Right atrium auricular region (tissue), 2 donors: ENCODE measurements around the gene RITA1. TPM values are rescaled to one million over a fixed set of nuclear protein-coding genes. Genes with fewer than 3 reads are reported as not detected.

Experiments used
- DNase-seq: peaks from one replicate; pipeline ENCODE4 v3.0.0-alpha.2; 2019; ENCODE audit warnings: low spot score
- H3K27ac ChIP-seq, 2 donors: fragments of 200-600 bp; sonication (generic); 1 replicate in 1 of 2; 2 replicates in 1 of 2; pipeline ENCODE4 v1.5.1; 2016 to 2019
- H3K27me3 ChIP-seq, 2 donors: fragments of 200-600 bp; sonication (generic); one replicate each; pipeline versions ENCODE4 v1.5.1 to v1.6.0; 2017 to 2019
- H3K36me3 ChIP-seq: fragments of 200-600 bp; sonication (generic); one replicate; pipeline ENCODE4 v1.5.1; 2016
- H3K4me1 ChIP-seq, 2 donors: fragments of 200-600 bp; sonication (generic); one replicate each; pipeline versions ENCODE4 v1.5.1 to v1.6.0; 2017 to 2019
- H3K4me3 ChIP-seq, 2 donors: fragments of 200-600 bp; sonication (generic); 1 replicate in 1 of 2; 2 replicates in 1 of 2; pipeline ENCODE4 v1.5.1; 2017 to 2019; ENCODE audit warnings: mild to moderate bottlenecking in 1 of 2, moderate library complexity in 1 of 2
- H3K9me3 ChIP-seq, 2 donors: fragments of 200-600 bp; sonication (generic); one replicate each; pipeline ENCODE4 v1.5.1; 2019
- total RNA-seq, 2 donors: library from RNA; depleted of rRNA; stranded (reverse); fragments of >200 nt; gene quantifications; one replicate each; pipeline ENCODE4 v1.1.0, GENCODE V29; 2016
- TF ChIP-seq, protein P1 (sequence below), 2 donors: fragments of 200-600 bp; sonication (generic); IDR thresholded peaks; one replicate each; pipeline ENCODE4 v1.5.1; 2019; ENCODE audit warnings: antibody characterized with exemption in 2 of 2

The RITA1 gene
- total RNA-seq, 2 donors from 2014 or later, result 18.2 to 25.4 TPM

DNA sequence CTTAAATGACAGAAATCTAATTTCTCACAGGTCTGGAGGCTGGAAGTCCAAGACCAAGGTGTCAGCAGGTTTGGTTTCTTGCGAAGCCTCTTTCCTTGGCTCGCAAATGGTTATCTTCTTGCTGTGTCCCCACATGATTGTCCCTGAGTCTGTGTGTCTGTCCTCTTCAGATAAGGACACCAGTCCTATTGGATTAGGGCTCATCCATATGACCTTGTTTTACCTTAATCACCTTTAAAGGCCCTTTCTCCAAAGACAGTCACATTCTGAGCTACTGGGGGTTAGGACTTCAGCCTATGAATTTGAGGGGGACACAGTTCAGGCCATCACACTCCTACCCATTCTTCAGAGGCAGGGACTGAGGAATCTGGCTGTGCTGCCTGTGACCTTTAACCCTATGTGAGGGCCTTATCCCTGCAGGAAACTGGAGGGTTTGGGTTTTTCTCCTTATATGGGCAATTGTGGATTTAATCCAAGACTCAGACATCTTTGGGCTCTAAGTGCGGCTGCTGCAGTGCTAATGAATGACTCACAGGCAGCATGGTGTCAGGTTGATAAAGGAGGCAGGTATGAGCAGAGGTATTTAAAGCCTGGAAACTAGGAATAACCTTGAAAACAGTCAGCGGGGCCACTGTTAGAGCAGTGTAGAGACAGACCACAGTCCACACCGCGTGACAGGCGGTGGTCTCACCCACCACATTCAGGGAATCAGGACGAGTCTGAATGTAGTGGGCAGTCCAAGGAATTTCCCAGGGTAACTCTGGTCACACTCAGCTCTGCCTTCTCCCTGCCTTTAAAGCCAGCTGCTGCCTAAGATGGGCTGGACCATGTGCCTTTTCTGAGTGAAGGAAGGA, 45.9 kb downstream of the RITA1 start:
- Histone ChIP-seq H3K36me3 (peaks cover 42% of the 10 kb centered on the region), H3K27me3 (no peaks in the 10 kb centered on the region), H3K4me1 (peaks cover 0 to 88% of the 10 kb centered on the region in 2 donors), H3K27ac (peak overlapping the region; percentile 83 to 95), H3K4me3 (no peak overlapping the region), H3K9me3 (no peaks in the 10 kb centered on the region)
- TF ChIP-seq, protein P1, sequence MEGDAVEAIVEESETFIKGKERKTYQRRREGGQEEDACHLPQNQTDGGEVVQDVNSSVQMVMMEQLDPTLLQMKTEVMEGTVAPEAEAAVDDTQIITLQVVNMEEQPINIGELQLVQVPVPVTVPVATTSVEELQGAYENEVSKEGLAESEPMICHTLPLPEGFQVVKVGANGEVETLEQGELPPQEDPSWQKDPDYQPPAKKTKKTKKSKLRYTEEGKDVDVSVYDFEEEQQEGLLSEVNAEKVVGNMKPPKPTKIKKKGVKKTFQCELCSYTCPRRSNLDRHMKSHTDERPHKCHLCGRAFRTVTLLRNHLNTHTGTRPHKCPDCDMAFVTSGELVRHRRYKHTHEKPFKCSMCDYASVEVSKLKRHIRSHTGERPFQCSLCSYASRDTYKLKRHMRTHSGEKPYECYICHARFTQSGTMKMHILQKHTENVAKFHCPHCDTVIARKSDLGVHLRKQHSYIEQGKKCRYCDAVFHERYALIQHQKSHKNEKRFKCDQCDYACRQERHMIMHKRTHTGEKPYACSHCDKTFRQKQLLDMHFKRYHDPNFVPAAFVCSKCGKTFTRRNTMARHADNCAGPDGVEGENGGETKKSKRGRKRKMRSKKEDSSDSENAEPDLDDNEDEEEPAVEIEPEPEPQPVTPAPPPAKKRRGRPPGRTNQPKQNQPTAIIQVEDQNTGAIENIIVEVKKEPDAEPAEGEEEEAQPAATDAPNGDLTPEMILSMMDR (IDR thresholded peaks at IDR 0.05), result no peak
- no peak for DNase-seq

DNA sequence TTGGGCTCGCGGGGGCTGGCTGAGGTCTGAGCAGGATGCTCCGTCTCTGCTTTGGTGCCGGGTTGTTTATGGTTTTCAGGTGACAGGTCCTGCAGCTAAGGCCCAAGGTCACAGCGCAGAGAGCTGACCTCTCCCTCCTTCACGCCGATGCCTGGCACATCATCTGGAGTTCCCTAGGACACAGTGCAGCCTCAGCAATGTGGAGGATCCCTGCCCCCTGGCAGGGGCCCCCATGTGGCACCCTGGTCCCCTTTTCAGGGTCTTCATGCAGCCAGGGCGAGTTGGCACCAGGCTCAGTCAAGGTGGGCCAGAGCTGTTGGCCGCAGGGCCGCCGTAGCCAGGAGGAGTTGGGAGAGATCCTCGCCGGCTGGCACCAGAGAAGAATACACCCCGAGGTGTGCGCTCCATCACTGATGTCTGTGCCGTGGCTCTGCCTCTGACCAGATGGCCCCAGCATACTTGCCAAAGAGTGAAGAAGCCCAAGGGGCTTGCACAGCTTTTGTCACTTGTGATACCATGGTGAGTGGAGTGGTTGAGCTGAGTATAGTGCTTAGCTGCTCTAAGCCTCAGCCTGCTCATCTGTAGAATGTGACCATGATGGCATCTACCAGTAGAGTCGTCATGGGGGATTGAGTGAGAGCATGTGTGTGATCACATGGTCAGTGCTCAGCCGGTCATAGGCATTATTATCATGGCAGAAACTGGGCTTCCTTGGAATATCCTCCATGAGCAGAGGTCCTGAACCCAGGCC, 46.7 kb downstream of the RITA1 start:
- Histone ChIP-seq H3K36me3 (peaks cover 42% of the 10 kb centered on the region), H3K27ac (peak overlapping the region; percentile 83 to 95), H3K9me3 (no peaks in the 10 kb centered on the region), H3K27me3 (no peaks in the 10 kb centered on the region), H3K4me1 (peaks cover 0 to 89% of the 10 kb centered on the region in 2 donors), H3K4me3 (no peak overlapping the region)
- TF ChIP-seq, protein P1 (IDR thresholded peaks at IDR 0.05), result no peak
- DNase-seq, result no peak

DNA sequence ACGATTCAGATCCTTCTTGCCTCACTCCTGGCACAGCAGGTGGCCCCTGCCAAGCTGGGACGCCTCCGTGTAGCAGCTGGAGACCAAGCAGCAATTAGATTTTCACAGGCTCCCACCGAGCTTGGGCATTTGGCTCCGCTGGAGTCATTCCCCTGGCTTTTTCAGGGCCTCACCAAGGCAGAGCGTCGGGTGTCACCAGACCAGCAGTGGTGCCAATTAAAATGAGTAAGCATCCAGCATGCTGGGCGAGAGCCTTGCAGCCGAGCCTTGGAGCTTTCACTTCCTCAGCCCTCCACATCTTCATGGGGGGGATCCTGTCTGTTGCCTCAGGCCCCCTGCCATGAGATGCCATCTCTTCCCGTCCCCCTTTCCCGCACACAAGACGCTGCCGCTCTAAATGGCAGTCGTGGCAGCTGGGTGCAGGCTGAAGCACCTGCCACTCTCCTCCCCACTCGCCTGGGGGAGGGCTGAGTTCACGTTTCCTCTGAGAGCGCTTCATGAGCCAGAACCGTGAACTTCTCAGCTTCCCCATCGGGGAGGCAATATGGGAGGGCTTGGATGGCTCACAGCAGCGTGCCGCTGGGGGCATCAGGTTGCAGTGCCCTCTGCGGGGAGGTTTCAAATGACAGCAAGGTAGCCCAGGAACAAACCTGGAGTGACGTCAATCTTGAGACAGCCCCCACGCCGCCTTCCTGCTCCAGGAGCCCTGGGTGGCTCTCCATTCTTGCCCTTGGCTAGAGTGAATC, 47.5 kb downstream of the RITA1 start:
- no peak overlapping the region for H3K4me3 ChIP-seq

DNA sequence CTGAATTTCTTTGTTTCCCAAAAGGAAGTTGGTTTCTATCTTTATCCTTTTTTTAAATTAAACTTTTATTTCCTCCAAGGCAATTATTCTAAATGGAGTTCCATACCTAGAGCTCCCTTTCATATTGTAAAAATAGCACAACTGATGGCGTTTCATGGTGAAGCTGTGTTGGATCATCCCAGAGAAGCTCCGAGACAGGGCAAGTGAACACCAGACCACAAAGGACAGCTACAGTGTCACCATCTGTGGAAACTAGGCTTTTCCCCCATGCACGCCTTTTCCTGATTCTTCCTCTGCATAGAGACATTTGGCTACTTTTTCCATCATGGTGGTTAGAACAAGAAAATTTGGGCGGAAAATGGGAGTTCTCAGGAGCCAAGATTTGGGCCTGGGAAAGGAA, 48.4 kb downstream of the RITA1 start:
- Histone ChIP-seq H3K9me3 (no peaks in the 10 kb centered on the region), H3K36me3 (peaks cover 38% of the 10 kb centered on the region), H3K27me3 (no peaks in the 10 kb centered on the region), H3K4me1 (peaks cover 0 to 89% of the 10 kb centered on the region in 2 donors), H3K4me3 (no peak overlapping the region), H3K27ac (peak overlapping the region; percentile 83 to 95)
- no peak for DNase-seq
- TF ChIP-seq, protein P1 (IDR thresholded peaks at IDR 0.05), result no peak

More for the DNA sequence above, 47.5 kb downstream of the RITA1 start:
- H3K9me3 ChIP-seq, result no peaks in the 10 kb centered on the region
- DNase-seq, result no peak
- TF ChIP-seq, protein P1 (IDR thresholded peaks at IDR 0.05), result no peak
- peak overlapping the region; percentile 83 to 95 for H3K27ac ChIP-seq
- no peaks in the 10 kb centered on the region for H3K27me3 ChIP-seq
- H3K4me1 ChIP-seq, result peaks cover 0 to 89% of the 10 kb centered on the region in 2 donors
- H3K36me3 ChIP-seq, result peaks cover 40% of the 10 kb centered on the region

DNA sequence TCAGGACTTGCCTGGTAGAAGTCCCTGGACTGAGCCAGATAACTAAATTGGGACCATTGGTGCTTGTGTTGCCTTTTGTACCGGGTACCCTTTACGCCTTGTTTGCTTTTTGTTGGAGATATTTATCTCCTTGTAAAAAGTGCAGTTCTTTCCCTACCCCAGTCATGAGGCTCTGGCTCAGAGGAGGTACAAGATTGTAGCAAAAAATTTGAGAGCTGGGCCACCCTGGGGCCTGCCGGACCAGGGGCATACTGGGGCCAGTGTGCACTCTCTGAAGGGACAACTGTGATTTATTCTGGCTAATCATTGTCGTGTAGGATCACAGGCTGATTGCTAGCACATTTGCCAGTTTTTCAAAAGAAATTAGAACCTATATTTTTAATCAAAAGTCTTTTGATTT, 49.0 kb downstream of the RITA1 start:
- no peak overlapping the region for H3K4me3 ChIP-seq
- TF ChIP-seq, protein P1 (IDR thresholded peaks at IDR 0.05), result no peak
- no peaks in the 10 kb centered on the region for H3K9me3 ChIP-seq
- no peak for DNase-seq
- H3K27ac ChIP-seq, result peak overlapping the region; percentile 83 to 95
- peaks cover 0 to 89% of the 10 kb centered on the region in 2 donors for H3K4me1 ChIP-seq
- no peaks in the 10 kb centered on the region for H3K27me3 ChIP-seq
- peaks cover 40% of the 10 kb centered on the region for H3K36me3 ChIP-seq
